Adipocyte (in vitro differentiated cells): ENCODE measurements around the gene TM9SF1.
A peak's percentile ranks its signal among the peaks of the same experiment; 100 is the strongest.
"Not testable (repeated sequence)": the region's sequence is repeated elsewhere in the genome, so short reads cannot be mapped to it uniquely, and the experiment has no call there.

Experiments
- DNase-seq: peaks from one replicate; pipeline ENCODE4 v3.0.0-alpha.2; 2015; ENCODE audit warnings: low read depth
- H3K27me3 ChIP-seq: replicated peaks from 2 replicates; pipeline ENCODE4 v1.7.0; 2013; ENCODE audit warnings: mild to moderate bottlenecking, low read length, moderate library complexity; ENCODE audit not compliant: control insufficient read depth, insufficient read depth
- H3K36me3 ChIP-seq: 2 replicates; pipeline ENCODE4 v1.7.0; 2013; ENCODE audit warnings: low read length, mild to moderate bottlenecking, moderate library complexity; ENCODE audit not compliant: control insufficient read depth, insufficient read depth, severe bottlenecking
- H3K4me1 ChIP-seq: 2 replicates; pipeline ENCODE4 v1.7.0; 2013; ENCODE audit warnings: mild to moderate bottlenecking, low read length, moderate library complexity; ENCODE audit not compliant: control insufficient read depth, insufficient read depth
- H3K4me3 ChIP-seq: 2 replicates; pipeline ENCODE4 v1.7.0; 2013; ENCODE audit warnings: mild to moderate bottlenecking, low read length, moderate library complexity
- H3K9ac ChIP-seq: 2 replicates; pipeline ENCODE4 v1.7.0; 2013; ENCODE audit warnings: mild to moderate bottlenecking, low read length, moderate library complexity
- H3K9me3 ChIP-seq: 2 replicates; pipeline ENCODE4 v1.7.0; 2013; ENCODE audit warnings: mild to moderate bottlenecking, low read length, moderate library complexity; ENCODE audit not compliant: control insufficient read depth

The TM9SF1 gene

DNA sequence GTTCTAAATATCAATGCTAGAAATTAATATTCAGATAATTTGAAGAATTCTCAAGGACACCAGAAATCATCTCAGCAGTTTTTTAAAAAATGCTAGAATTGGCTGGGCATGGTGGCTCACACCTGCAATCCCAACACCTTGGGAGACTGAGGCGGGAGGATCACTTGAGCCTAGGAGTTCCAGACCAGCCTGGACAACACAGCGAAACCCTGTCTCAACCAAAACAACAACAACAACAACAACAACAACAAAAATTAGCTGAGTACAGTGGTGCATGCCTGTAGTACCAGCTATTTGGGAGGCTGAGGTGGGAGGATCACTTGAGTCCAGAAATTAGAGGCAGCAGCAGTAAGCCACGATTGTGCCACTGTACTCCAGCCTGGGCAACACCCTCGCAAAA lies 23.8 kb upstream of the TM9SF1 start:
- DNase-seq, result no peak
- Histone ChIP-seq H3K4me3 (no peak overlapping the region), H3K27me3 (no peaks in the 10 kb centered on the region), H3K9me3 (no peaks in the 10 kb centered on the region), H3K9ac (no peak overlapping the region), H3K4me1 (peaks cover 8% of the 10 kb centered on the region), H3K36me3 (peaks cover 21% of the 10 kb centered on the region)

DNA sequence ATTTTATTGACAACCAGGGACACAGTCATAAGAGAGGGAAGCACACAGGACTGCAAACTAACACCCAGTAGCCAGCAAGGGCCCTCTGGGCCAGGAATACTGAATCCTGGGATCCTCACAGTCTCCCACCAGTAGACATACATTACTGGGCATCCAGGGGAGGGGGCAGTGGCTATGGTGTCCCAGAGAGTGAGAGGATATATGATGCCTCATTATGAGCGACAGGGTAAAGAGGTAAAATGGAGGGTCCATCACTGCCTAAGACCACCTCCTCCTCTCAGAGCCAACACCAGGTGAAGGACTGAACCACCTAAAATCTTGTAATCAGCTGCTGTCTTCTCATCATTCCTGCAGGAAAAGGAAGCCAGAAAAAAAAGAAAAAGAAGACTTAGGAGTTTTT lies 21.6 kb upstream of the TM9SF1 start:
- Histone ChIP-seq H3K4me1 (peaks cover 14% of the 10 kb centered on the region), H3K36me3 (peaks cover 21% of the 10 kb centered on the region)
- not testable (repeated sequence) for H3K9me3 ChIP-seq, H3K9ac ChIP-seq, H3K27me3 ChIP-seq, DNase-seq, H3K4me3 ChIP-seq

DNA sequence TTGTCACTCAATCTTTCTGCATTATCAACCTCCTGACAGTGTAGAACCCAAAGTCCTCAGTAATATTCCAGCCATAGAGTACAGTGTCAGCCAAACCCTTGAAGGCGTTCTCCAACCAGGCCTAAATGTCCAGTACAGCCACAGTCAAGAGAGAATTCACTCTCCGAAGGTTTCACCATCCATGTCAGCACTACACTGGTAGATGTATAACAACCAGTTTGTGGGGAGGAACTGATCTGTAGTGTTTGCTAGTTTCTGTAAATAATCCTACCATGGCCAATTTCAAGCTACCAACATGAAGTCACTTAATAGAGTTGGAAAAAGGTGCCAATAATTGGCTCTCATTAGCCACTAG lies 21.1 kb upstream of the TM9SF1 start:
- DNase-seq, result no peak
- Histone ChIP-seq H3K4me3 (peak overlapping the region; percentile 91), H3K9me3 (no peaks in the 10 kb centered on the region), H3K9ac (peak overlapping the region; percentile 90), H3K4me1 (peaks cover 14% of the 10 kb centered on the region), H3K36me3 (peaks cover 23% of the 10 kb centered on the region), H3K27me3 (no peaks in the 10 kb centered on the region)

DNA sequence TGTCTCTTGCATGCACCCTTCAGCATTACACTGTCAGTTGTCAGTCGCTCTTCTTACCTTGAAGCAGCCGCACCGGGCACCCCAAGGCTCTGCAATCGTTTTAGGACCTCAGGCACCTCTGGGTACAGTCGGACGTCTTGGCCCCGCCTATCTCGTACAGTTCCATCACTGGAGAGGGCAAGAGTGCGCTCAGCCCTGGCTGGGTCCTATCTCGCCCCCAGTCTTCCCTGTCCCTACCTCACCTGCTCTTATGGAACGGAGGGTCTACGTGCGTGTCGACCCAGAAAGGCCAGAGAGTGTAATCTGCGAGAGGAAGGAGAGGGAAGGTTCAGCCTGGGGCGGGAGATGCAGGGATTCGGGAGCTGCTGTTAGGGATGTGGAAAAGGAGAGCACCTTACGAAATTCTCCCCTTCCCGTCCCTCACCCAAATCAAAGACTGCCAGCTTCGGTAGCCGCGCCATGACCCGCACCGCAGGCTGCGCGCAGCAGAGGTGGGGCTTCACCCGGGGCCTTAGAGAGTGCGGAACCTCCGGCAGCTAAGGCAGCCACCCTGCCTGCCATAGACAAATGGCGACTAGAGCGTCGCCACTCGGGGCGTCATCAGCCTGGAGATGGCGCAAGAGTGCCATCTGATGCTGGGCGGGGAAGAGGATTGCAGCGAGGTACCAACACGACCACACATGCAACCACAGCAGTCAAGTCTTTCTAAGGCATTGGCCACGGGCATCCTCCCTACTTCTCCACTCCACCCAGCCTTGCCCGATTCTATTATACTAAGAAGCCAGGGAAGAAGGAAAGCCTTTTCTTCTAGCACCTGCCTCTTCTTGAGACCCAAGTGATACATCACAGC lies 20.5 kb upstream of the TM9SF1 start, which contains the start of gene MDP1:
TSS of gene MDP1 (minus strand) at position 572 of the 850 bp plus-strand sequence. CDS start at position 461, 111 bp downstream.
- Histone ChIP-seq H3K4me1 (peaks cover 14% of the 10 kb centered on the region), H3K9ac (peak within 1 kb of the TSS; percentile 90), H3K4me3 (peak within 1 kb of the TSS; percentile 91), H3K36me3 (peaks cover 24% of the 10 kb centered on the region), H3K27me3 (no peaks in the 10 kb centered on the region), H3K9me3 (no peaks in the 10 kb centered on the region)
- DNase-seq, result peak; percentile 95

DNA sequence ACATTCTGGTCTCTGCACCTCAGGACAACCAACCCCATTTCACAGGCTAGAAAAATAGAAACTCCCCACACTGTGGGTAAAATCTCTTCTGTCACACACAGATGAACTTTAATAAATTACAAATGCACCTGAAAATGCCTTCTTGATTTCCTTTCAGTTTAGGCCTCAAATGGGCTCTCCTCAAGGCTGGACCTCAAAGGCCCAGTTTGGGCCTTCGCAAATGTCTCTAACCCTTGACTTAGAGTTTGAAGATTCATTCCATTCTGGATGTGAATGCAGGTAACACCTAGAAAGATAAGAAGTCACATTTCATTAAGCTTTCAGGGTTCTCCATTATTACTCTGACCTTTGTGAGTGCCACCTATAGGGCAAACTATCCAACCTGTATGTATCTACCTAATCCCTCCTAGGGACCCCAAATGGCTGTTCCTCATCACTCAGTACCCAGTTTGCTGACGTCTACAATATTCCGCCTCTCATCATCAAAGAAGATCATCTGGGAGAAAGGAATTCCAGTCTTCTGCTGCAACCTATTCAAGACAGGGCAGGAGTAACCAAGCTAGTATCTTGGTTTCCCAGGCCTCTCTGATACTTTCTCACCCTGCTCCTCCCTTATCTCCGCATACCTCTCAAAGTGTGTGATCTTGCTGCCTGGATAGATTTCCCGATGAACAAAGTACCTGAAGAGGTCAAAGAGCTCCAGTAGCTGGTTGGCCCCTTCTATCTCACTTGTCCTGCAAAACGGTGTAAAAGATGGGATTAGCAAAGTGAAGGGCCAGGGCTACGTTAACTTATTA lies 18.8 kb upstream of the TM9SF1 start:
- DNase-seq, result no peak
- Histone ChIP-seq H3K27me3 (no peaks in the 10 kb centered on the region), H3K4me3 (peak overlapping the region; percentile 93), H3K9me3 (no peaks in the 10 kb centered on the region), H3K36me3 (peaks cover 37% of the 10 kb centered on the region), H3K4me1 (peaks cover 14% of the 10 kb centered on the region), H3K9ac (peak overlapping the region; percentile 97)

DNA sequence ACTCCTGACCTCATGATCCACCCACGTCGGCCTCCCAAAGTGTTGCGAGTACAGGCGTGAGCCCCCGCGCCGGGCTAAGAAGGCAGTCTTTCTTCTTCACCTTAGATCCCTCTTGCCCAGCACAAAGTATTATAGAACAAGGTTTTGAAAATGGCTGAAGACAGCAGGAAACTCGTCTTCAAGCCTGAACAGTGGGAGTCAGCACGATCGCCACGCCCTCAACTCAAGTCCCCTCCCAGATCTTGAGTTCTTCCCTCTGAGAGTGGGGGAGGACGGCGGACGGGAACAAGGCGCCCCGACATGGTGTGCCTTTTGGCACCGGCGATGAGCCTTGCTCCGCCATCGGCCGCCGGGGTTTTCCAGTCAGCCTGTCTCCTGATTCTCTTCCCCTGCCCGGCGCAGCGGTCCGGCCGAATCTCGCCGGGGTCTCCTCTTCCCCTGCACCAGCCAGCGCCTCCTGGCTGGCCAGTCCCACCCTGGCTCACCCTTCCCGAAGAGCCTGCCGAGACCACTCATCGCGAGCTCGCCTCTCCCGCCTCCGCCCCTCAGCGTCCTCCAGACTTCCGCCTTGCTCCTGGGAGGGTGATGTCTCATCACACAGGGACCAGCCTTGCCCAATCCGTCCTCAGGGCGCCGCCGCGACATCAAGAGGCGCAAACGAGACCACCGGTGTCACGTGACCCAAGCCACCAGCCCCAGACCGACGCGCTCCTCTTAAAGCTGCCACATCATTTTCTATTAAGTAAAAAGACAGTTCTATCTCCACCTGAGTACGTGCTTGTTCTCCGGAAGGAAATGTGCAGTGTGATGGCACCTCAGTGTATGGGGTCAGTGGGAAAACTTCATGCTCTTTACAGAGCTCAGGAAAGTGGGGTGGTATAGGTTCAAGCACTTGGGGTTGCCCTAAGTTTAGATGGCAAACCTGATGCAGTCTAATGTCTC lies 18.0 kb upstream of the TM9SF1 start, which contains the start of gene CHMP4A:
TSS of gene CHMP4A (minus strand) at position 565 of the 942 bp plus-strand sequence. CDS start at position 516, 49 bp downstream.
- Histone ChIP-seq H3K36me3 (peaks cover 42% of the 10 kb centered on the region), H3K27me3 (no peaks in the 10 kb centered on the region), H3K9me3 (no peaks in the 10 kb centered on the region), H3K9ac (peak within 1 kb of the TSS; percentile 97), H3K4me3 (peak within 1 kb of the TSS; percentile 93), H3K4me1 (peaks cover 14% of the 10 kb centered on the region)
- DNase-seq, result peak; percentile 99

DNA sequence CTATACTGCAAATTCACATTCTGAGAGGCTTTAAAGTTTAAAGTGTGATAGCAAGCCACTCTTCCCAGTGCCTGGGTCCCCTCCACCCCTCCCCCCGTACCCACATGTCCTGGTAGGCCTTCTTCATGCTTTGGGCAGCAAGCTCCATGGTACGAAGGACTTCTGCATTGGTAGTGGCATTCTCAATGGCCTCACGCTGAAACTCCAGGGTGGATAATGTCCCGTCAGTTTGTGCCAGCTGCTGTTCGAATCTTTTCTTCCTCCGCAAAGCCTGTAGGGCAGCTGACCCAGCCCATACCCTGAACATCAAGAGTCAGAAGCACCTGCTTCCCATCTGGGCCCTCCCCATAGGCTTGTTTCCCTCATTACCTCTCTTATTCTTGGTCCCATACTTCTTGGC lies 16.1 kb upstream of the TM9SF1 start:
- Histone ChIP-seq H3K36me3 (peaks cover 46% of the 10 kb centered on the region), H3K4me1 (peaks cover 13% of the 10 kb centered on the region), H3K9ac (no peak overlapping the region), H3K4me3 (no peak overlapping the region), H3K9me3 (no peaks in the 10 kb centered on the region), H3K27me3 (no peaks in the 10 kb centered on the region)
- no peak for DNase-seq

DNA sequence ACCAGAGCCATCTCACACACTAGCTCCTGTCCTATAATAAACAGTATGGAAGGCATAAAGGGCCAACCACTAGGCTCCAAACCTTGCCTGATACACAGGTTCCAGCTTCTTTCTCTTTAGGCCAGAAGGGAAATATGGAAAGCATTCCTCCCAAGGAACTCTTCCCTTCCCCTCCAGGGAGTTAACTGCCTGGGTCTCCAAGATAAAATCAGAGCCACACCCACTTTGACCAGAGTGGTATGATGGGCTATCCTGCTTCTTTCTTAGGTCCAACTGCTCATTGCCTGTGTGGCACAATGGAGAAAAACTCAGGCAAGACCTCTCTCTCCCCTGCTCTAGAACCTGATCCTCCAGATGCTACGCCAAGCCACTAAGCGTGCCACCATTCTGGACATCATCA lies 12.4 kb upstream of the TM9SF1 start:
- DNase-seq, result no peak
- no peaks in the 10 kb centered on the region for H3K27me3 ChIP-seq
- H3K4me3 ChIP-seq, result no peak overlapping the region
- no peaks in the 10 kb centered on the region for H3K4me1 ChIP-seq
- peaks cover 69% of the 10 kb centered on the region for H3K36me3 ChIP-seq
- no peak overlapping the region for H3K9ac ChIP-seq
- H3K9me3 ChIP-seq, result no peaks in the 10 kb centered on the region

DNA sequence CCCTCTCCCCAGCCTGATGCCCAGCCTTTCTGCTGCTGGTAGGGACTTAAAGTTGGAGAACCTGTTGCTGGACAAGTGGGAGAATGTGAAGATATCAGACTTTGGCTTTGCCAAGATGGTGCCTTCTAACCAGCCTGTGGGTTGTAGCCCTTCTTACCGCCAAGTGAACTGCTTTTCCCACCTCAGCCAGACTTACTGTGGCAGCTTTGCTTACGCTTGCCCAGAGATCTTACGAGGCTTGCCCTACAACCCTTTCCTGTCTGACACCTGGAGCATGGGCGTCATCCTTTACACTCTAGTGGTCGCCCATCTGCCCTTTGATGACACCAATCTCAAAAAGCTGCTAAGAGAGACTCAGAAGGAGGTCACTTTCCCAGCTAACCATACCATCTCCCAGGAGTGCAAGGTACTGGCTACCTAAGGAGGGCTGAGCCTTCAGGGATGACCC lies 11.9 kb upstream of the TM9SF1 start:
- no peak overlapping the region for H3K9ac ChIP-seq
- DNase-seq, result no peak
- peaks cover 69% of the 10 kb centered on the region for H3K36me3 ChIP-seq
- H3K9me3 ChIP-seq, result no peaks in the 10 kb centered on the region
- no peaks in the 10 kb centered on the region for H3K4me1 ChIP-seq
- no peaks in the 10 kb centered on the region for H3K27me3 ChIP-seq
- no peak overlapping the region for H3K4me3 ChIP-seq

DNA sequence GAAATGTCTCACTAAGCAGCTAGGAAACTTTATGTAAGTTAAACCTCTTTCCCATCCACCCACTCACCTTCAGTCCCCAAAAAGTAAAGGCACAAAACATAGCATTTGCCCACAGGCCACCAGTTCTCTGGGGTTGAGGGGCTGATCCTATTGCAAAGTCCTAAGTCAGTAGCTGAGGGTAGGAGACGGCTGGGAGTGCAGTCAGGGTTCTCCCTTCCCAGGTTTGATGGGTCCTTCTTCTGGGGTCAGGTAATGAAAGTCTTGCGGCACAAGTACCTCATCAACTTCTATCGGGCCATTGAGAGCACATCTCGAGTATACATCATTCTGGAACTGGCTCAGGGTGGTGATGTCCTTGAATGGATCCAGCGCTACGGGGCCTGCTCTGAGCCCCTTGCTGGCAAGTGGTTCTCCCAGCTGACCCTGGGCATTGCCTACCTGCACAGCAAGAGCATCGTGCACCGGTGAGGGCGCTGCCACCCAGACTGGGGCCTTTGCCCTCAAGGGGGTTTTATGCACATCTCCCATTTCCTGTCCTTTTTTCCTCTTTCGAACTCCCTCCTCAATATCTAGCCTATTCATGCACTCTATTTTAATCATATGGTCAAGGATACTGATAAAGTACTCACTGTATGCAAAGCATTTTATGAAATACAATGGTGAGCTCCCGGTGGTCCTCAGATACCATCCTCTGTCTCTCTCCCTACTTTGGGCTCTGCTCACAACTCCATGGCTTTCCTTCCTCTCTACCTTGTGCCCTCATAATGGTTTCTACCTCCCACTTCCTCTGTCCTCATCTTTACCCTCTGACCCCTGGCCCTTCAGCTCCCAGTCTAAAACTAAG lies 11.2 kb upstream of the TM9SF1 start:
- H3K36me3 ChIP-seq, result peaks cover 72% of the 10 kb centered on the region
- H3K27me3 ChIP-seq, result no peaks in the 10 kb centered on the region
- no peak overlapping the region for H3K9ac ChIP-seq
- H3K9me3 ChIP-seq, result no peaks in the 10 kb centered on the region
- H3K4me3 ChIP-seq, result no peak overlapping the region
- no peaks in the 10 kb centered on the region for H3K4me1 ChIP-seq
- no peak for DNase-seq
